ENCODE data around the gene GNG8. TPM values are rescaled to one million over a fixed set of nuclear protein-coding genes. Genes with fewer than 3 reads are reported as not detected.

Gene GNG8
- polyA plus RNA-seq, 1 of the 3 experiments (the other 2 are of a cell fraction), result not detected

- POLR2A ChIA-PET, result no interaction called here
Observed at GRCh38 chr19:46648961-46649960, 13.3 kb upstream of the GNG8 start.

GRCh38 chr19:46648060-46648960 lies 12.3 kb upstream of the GNG8 start:
- H3K4me3 ChIP-seq (ENCODE audit: low read depth in 2 of 2, low read length in 1 of 2), result no peak overlapping the region
- no peak overlapping the region for H3K9ac ChIP-seq
- no peaks in the 10 kb centered on the region for H3K79me2 ChIP-seq (ENCODE audit: insufficient read depth)
- ChIA-PET CTCF (interaction anchor here (2.1 kb wide), 1 partner anchor 35 kb away, joined by 5 read pairs; no protein-coding TSS in a partner anchor), POLR2A (no interaction called here)
- 93% methylated on average over 49 of the region's 63 CpGs for WGBS (ENCODE audit: low lambda C conversion rate)
- H3F3A ChIP-seq (replicated peaks; ENCODE audit: insufficient read depth), result no peaks in the 10 kb centered on the region
- no peak overlapping the region for H2AFZ ChIP-seq (ENCODE audit: low read depth)
- no peaks in the 10 kb centered on the region for H3K9me2 ChIP-seq
- TF ChIP-seq FOXM1 (IDR thresholded peaks at IDR 0.05; ENCODE audit: low read depth) (no peak), GATA2 (CRISPR knock-in tag; IDR thresholded peaks at IDR 0.05) (no peak), POLR2AphosphoS5 (IDR thresholded peaks at IDR 0.05; ENCODE audit: low read depth, low read length) (no peak), FOSL2 (IDR thresholded peaks at IDR 0.05; ENCODE audit: borderline replicate concordance, low read depth) (no peak)
- H3K27me3 ChIP-seq (ENCODE audit: insufficient read depth), result no peaks in the 10 kb centered on the region
- DNase-seq, result no peak
- H3K4me1 ChIP-seq (ENCODE audit: control insufficient read depth in 1 of 2, insufficient read depth in 2 of 2, low read depth in 1 of 2, low read length in 1 of 2), result no peaks in the 10 kb centered on the region
- no peak overlapping the region for H3K4me2 ChIP-seq
- H3K27ac ChIP-seq (ENCODE audit: low read depth in 2 of 2, low read length in 1 of 2), result no peak overlapping the region
- H4K20me1 ChIP-seq (ENCODE audit: insufficient read depth), result no peaks in the 10 kb centered on the region
- H3K36me3 ChIP-seq (replicated peaks in 1 of 2; ENCODE audit: control insufficient read depth in 1 of 2, insufficient read depth in 2 of 2, low read length in 1 of 2), result peaks cover 5 to 8% of the 10 kb centered on the region in 2 experiments
- H3K9me3 ChIP-seq, result no peaks in the 10 kb centered on the region

More at GRCh38 chr19:46648961-46649960, 13.3 kb upstream of the GNG8 start:
- WGBS (ENCODE audit: low lambda C conversion rate), result 94% methylated on average over 32 of the region's 144 CpGs
- TF ChIP-seq PBX3 (IDR thresholded peaks at IDR 0.05), result no peak
- Histone ChIP-seq H3K4me2 (no peak overlapping the region), H3F3A (replicated peaks; ENCODE audit: insufficient read depth) (no peaks in the 10 kb centered on the region), H3K4me1 (ENCODE audit: control insufficient read depth in 1 of 2, insufficient read depth in 2 of 2, low read depth in 1 of 2, low read length in 1 of 2) (no peaks in the 10 kb centered on the region), H3K9ac (no peak overlapping the region), H3K27me3 (ENCODE audit: insufficient read depth) (no peaks in the 10 kb centered on the region), H2AFZ (ENCODE audit: low read depth) (no peak overlapping the region), H3K79me2 (ENCODE audit: insufficient read depth) (no peaks in the 10 kb centered on the region), H3K36me3 (replicated peaks in 1 of 2; ENCODE audit: control insufficient read depth in 1 of 2, insufficient read depth in 2 of 2, low read length in 1 of 2) (peaks cover 5 to 8% of the 10 kb centered on the region in 2 experiments), H3K9me2 (no peaks in the 10 kb centered on the region), H3K27ac (ENCODE audit: low read depth in 2 of 2, low read length in 1 of 2) (no peak overlapping the region), H3K9me3 (no peaks in the 10 kb centered on the region), H3K4me3 (ENCODE audit: low read depth in 2 of 2, low read length in 1 of 2) (no peak overlapping the region), H4K20me1 (ENCODE audit: insufficient read depth) (no peaks in the 10 kb centered on the region)
- CTCF ChIA-PET, result no interaction called here
- DNase-seq, result no peak

GRCh38 chr19:46646402-46646801 lies 10.4 kb upstream of the GNG8 start:
- no peaks in the 10 kb centered on the region for H3K27me3 ChIP-seq (ENCODE audit: insufficient read depth)
- no peak overlapping the region for H3K9ac ChIP-seq
- no peaks in the 10 kb centered on the region for H4K20me1 ChIP-seq (ENCODE audit: insufficient read depth)
- H3K4me2 ChIP-seq, result no peak overlapping the region
- peaks cover 5% of the 10 kb centered on the region in 2 experiments for H3K36me3 ChIP-seq (replicated peaks in 1 of 2; ENCODE audit: control insufficient read depth in 1 of 2, insufficient read depth in 2 of 2, low read length in 1 of 2)
- no peaks in the 10 kb centered on the region for H3K9me2 ChIP-seq
- WGBS (ENCODE audit: low lambda C conversion rate), result 79% methylated on average over 3 of the region's 3 CpGs
- H2AFZ ChIP-seq (ENCODE audit: low read depth), result no peak overlapping the region
- no peak for DNase-seq
- ChIA-PET POLR2A (no interaction called here), CTCF (interaction anchor here (0.6 to 3.1 kb wide), 4 partner anchors 13 to 59 kb away, joined by 3 to 17 read pairs (median 4); partner anchors contain the start of gene DACT3)
- H3K27ac ChIP-seq (ENCODE audit: low read depth in 2 of 2, low read length in 1 of 2), result no peak overlapping the region
- H3K9me3 ChIP-seq, result no peaks in the 10 kb centered on the region
- no peaks in the 10 kb centered on the region for H3K4me1 ChIP-seq (ENCODE audit: control insufficient read depth in 1 of 2, insufficient read depth in 2 of 2, low read depth in 1 of 2, low read length in 1 of 2)
- H3K4me3 ChIP-seq (ENCODE audit: low read depth in 2 of 2, low read length in 1 of 2), result no peak overlapping the region
- H3F3A ChIP-seq (replicated peaks; ENCODE audit: insufficient read depth), result no peaks in the 10 kb centered on the region
- H3K79me2 ChIP-seq (ENCODE audit: insufficient read depth), result no peaks in the 10 kb centered on the region
- no peak for TF ChIP-seq CHD2 (IDR thresholded peaks at IDR 0.05; ENCODE audit: low read length, partially characterized antibody)
- no peak for TF ChIP-seq RFX5 (IDR thresholded peaks at IDR 0.05; ENCODE audit: low read length)
- TF ChIP-seq TCF12 (IDR thresholded peaks at IDR 0.05), result no peak
- no peak for TF ChIP-seq USF2 (IDR thresholded peaks at IDR 0.05; ENCODE audit: borderline replicate concordance, low read depth, low read length)
- no peak for TF ChIP-seq TEAD4 (IDR thresholded peaks at IDR 0.05; ENCODE audit: borderline replicate concordance, insufficient read depth)
- TF ChIP-seq USF1 (IDR thresholded peaks at IDR 0.05; ENCODE audit: borderline replicate concordance, low read depth), result no peak
- TF ChIP-seq GATA2 (CRISPR knock-in tag; IDR thresholded peaks at IDR 0.05), result no peak
- no peak for TF ChIP-seq POLR2AphosphoS5 (IDR thresholded peaks at IDR 0.05; ENCODE audit: low read depth, low read length)
- TF ChIP-seq MEF2A (IDR thresholded peaks at IDR 0.05; ENCODE audit: borderline replicate concordance, low read depth), result no peak
- no peak for TF ChIP-seq GABPA (IDR thresholded peaks at IDR 0.05; ENCODE audit: low read depth)
- TF ChIP-seq RAD21 (IDR thresholded peaks at IDR 0.05; ENCODE audit: low read length), result no peak
- no peak for TF ChIP-seq FOXJ3 (CRISPR knock-in tag; IDR thresholded peaks at IDR 0.05)
- TF ChIP-seq TAF1 (IDR thresholded peaks at IDR 0.05; ENCODE audit: borderline replicate concordance, low read depth, low read length), result no peak
- no peak for TF ChIP-seq ELF1 (IDR thresholded peaks at IDR 0.05)
